ENCODE measurements around the gene ZNF555.

DNA sequence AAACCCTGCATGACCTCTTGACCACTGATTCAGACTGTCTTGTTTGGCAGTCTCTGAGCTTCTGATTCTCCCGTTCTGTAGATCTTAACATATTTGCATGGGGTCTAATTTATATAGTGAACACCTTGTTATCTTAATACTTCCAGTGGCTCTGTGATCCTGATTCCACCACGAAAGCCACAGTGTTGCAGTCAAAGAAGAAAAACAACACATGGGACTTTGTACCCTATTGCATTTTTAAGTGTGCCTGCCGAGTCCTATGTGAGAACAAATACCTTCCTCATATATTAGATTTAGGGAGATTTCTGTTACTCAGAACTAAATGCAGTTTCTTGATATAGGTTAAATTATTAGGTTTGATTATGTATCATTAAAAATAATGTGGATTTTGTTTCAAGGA lies 13.6 kb downstream of the ZNF555 start:
- TF ChIP-seq POLR2A (IDR thresholded peaks at IDR 0.05) (no peak), POLR2AphosphoS5 (IDR thresholded peaks at IDR 0.05) (no peak), EP300 (IDR thresholded peaks at IDR 0.05; ENCODE audit: low read depth) (no peak)
- TF ChIP-seq, protein P1, sequence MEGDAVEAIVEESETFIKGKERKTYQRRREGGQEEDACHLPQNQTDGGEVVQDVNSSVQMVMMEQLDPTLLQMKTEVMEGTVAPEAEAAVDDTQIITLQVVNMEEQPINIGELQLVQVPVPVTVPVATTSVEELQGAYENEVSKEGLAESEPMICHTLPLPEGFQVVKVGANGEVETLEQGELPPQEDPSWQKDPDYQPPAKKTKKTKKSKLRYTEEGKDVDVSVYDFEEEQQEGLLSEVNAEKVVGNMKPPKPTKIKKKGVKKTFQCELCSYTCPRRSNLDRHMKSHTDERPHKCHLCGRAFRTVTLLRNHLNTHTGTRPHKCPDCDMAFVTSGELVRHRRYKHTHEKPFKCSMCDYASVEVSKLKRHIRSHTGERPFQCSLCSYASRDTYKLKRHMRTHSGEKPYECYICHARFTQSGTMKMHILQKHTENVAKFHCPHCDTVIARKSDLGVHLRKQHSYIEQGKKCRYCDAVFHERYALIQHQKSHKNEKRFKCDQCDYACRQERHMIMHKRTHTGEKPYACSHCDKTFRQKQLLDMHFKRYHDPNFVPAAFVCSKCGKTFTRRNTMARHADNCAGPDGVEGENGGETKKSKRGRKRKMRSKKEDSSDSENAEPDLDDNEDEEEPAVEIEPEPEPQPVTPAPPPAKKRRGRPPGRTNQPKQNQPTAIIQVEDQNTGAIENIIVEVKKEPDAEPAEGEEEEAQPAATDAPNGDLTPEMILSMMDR (IDR thresholded peaks at IDR 0.05): no peak

Data from transverse colon (tissue), 4 donors.